ENCODE data around the gene ZNF394.

- TF ChIP-seq CTCF (IDR thresholded peaks at IDR 0.05 in 2 of 3, conservative IDR thresholded peaks at IDR 0.05 in 1 of 3; ENCODE audit: insufficient read depth in 2 of 3, low read depth in 1 of 3, low read length in 3 of 3): no peak
- TF ChIP-seq NELFE (IDR thresholded peaks at IDR 0.05; ENCODE audit: insufficient read depth, insufficient read length): no peak
- TF ChIP-seq CREM (IDR thresholded peaks at IDR 0.05; ENCODE audit: low read depth): no peak
- no peak for TF ChIP-seq ZFX (CRISPR knock-in tag; IDR thresholded peaks at IDR 0.05)
- TF ChIP-seq ATF6 (CRISPR knock-in tag; IDR thresholded peaks at IDR 0.05): no peak
- TF ChIP-seq FOXA1 (IDR thresholded peaks at IDR 0.05; ENCODE audit: borderline replicate concordance): no peak
- TF ChIP-seq CHD1 (IDR thresholded peaks at IDR 0.05; ENCODE audit: low read length): no peak
- no peak for TF ChIP-seq HNRNPK (IDR thresholded peaks at IDR 0.05; ENCODE audit: low read depth, low read length, poor library complexity, severe bottlenecking)
- no peak for TF ChIP-seq MXI1 (IDR thresholded peaks at IDR 0.05; ENCODE audit: low read depth, low read length)
- TF ChIP-seq IRF2 (CRISPR knock-in tag; IDR thresholded peaks at IDR 0.05): no peak
- TF ChIP-seq ZBTB33 (CRISPR knock-in tag; IDR thresholded peaks at IDR 0.05): no peak
These were observed 44.2 kb downstream of the ZNF394 start for GRCh38 chr7:99455874-99456273.

Measured in K562 (cell line).